Astrocyte (in vitro differentiated cells and primary cell): ENCODE measurements around the gene DNAH6. TPM values are rescaled to one million over a fixed set of nuclear protein-coding genes. Genes with fewer than 3 reads are reported as not detected.

Experiments
- DNase-seq: peaks from one replicate; pipeline ENCODE4 v3.0.0-alpha.2; 2010; ENCODE audit warnings: low read depth
- FAIRE-seq: peaks from 2 replicates; lab custom pipeline; 2011; peaks lifted over from hg19 to GRCh38; lab: Jason Lieb, UNC
- H2AFZ ChIP-seq: 2 replicates; pipeline ENCODE4 v1.6.0; 2012; ENCODE audit warnings: low read depth, low read length, inconsistent platforms
- H3K27ac ChIP-seq: 2 replicates; pipeline ENCODE4 v1.5.1; 2011; ENCODE audit warnings: low read depth, low read length, inconsistent platforms
- H3K27me3 ChIP-seq: 2 replicates; pipeline ENCODE4 v1.6.0; 2011; ENCODE audit warnings: low read length, inconsistent platforms; ENCODE audit not compliant: insufficient read depth
- H3K36me3 ChIP-seq: 2 replicates; pipeline ENCODE4 v1.5.1; 2011; ENCODE audit warnings: low read length, inconsistent platforms; ENCODE audit not compliant: insufficient read depth
- H3K4me1 ChIP-seq: 2 replicates; pipeline ENCODE4 v1.5.1; 2011; ENCODE audit warnings: low read length, inconsistent platforms; ENCODE audit not compliant: insufficient read depth
- H3K4me2 ChIP-seq: 2 replicates; pipeline ENCODE4 v1.6.0; 2012; ENCODE audit warnings: low read length, inconsistent platforms
- H3K4me3 ChIP-seq: 2 replicates; pipeline ENCODE4 v1.5.1; 2011; ENCODE audit warnings: low read depth, mild to moderate bottlenecking, low read length, inconsistent platforms; ENCODE audit not compliant: insufficient read depth
- H3K79me2 ChIP-seq: 2 replicates; pipeline ENCODE4 v1.6.0; 2012; ENCODE audit warnings: mild to moderate bottlenecking, low read length, inconsistent platforms; ENCODE audit not compliant: insufficient read depth
- H3K9ac ChIP-seq: 2 replicates; pipeline ENCODE4 v1.6.0; 2012; ENCODE audit warnings: mild to moderate bottlenecking, low read length, inconsistent platforms
- H3K9me3 ChIP-seq: 2 replicates; pipeline ENCODE4 v1.5.1; 2012; ENCODE audit warnings: low read depth, mild to moderate bottlenecking, low read length, inconsistent platforms; ENCODE audit not compliant: insufficient read depth
- H4K20me1 ChIP-seq: 2 replicates; pipeline ENCODE4 v1.6.0; 2012; ENCODE audit warnings: low read length, inconsistent platforms; ENCODE audit not compliant: insufficient read depth
- H3K27ac Mint-ChIP-seq: one replicate; pipeline ENCODE4 v1.8.0; 2021; ENCODE audit warnings: mild to moderate bottlenecking, mixed read lengths; ENCODE audit not compliant: unreplicated experiment
- H3K27me3 Mint-ChIP-seq: one replicate; pipeline ENCODE4 v1.8.0; 2021; ENCODE audit warnings: low read depth, mixed read lengths; ENCODE audit not compliant: unreplicated experiment
- H3K36me3 Mint-ChIP-seq: one replicate; pipeline ENCODE4 v1.8.0; 2021; ENCODE audit warnings: low read depth, mixed read lengths; ENCODE audit not compliant: unreplicated experiment
- H3K4me1 Mint-ChIP-seq: one replicate; pipeline ENCODE4 v1.8.0; 2021; ENCODE audit warnings: low read depth, mixed read lengths; ENCODE audit not compliant: unreplicated experiment
- H3K4me3 Mint-ChIP-seq: one replicate; pipeline ENCODE4 v1.8.0; 2021; ENCODE audit warnings: mild to moderate bottlenecking, moderate library complexity, mixed read lengths; ENCODE audit not compliant: unreplicated experiment
- H3K9me3 Mint-ChIP-seq: one replicate; pipeline ENCODE4 v1.8.0; 2021; ENCODE audit warnings: mild to moderate bottlenecking, mixed read lengths; ENCODE audit not compliant: unreplicated experiment
- CTCF ChIP-seq: IDR thresholded peaks from 2 replicates; pipeline ENCODE4 v1.5.1; 2011; ENCODE audit warnings: low read depth, mild to moderate bottlenecking, inconsistent platforms, low read length, moderate library complexity; ENCODE audit not compliant: insufficient read depth
- EZH2 ChIP-seq: IDR thresholded peaks from 2 replicates; pipeline ENCODE4 v1.6.1; 2012; ENCODE audit warnings: mild to moderate bottlenecking, low read length, inconsistent platforms; ENCODE audit not compliant: insufficient read depth
- total RNA-seq: library from RNA; stranded (reverse); gene quantifications from 2 replicates; pipeline ENCODE4 v1.2.1, GENCODE V29; 2021

DNAH6 gene
- total RNA-seq, 1 donor from 2014 or later, result 0.20 TPM

GRCh38 chr2:84725717-84726116 is 209.4 kb downstream of the DNAH6 start:
- Histone ChIP-seq H3K4me1 (no peaks in the 10 kb centered on the region), H3K79me2 (no peaks in the 10 kb centered on the region), H3K27me3 (no peaks in the 10 kb centered on the region), H3K9ac (no peak overlapping the region), H3K27ac (no peak overlapping the region), H3K36me3 (no peaks in the 10 kb centered on the region), H3K4me3 (no peak overlapping the region), H3K9me3 (no peaks in the 10 kb centered on the region), H4K20me1 (no peaks in the 10 kb centered on the region), H3K4me2 (no peak overlapping the region), H2AFZ (no peak overlapping the region)
- no peak overlapping the region for H3K27ac Mint-ChIP-seq
- DNase-seq, result no peak
- no peaks in the 10 kb centered on the region for H3K36me3 Mint-ChIP-seq
- H3K4me3 Mint-ChIP-seq, result no peak overlapping the region
- no peak for FAIRE-seq
- TF ChIP-seq EZH2 (no peak), CTCF (no peak)
- H3K9me3 Mint-ChIP-seq, result peaks cover under 1% of the 10 kb centered on the region
- no peaks in the 10 kb centered on the region for H3K4me1 Mint-ChIP-seq
- peaks cover 3% of the 10 kb centered on the region for H3K27me3 Mint-ChIP-seq

DNA sequence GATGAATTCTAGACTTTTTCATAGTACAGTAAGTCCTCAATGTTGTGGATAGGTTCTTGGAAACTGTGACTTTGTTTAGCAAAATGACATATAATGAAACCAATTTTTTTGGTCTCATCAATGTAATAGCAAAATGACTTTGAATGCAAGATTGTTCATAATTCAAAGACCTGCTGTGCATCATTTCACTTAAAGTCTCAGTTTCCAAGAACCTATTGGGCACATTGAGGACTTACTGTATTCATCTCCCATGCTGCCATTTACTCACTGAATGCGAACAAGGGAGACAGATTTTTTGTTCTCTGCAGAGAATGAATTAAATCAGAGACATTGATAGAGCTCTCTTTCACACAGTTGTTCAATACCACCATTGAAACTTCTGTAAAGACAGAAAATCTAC is 211.0 kb downstream of the DNAH6 start:
- H3K4me3 Mint-ChIP-seq, result no peak overlapping the region
- no peaks in the 10 kb centered on the region for H3K9me3 Mint-ChIP-seq
- TF ChIP-seq EZH2, result no peak
- TF ChIP-seq CTCF, result no peak
- Histone ChIP-seq H3K4me1 (no peaks in the 10 kb centered on the region), H2AFZ (no peak overlapping the region), H3K9me3 (no peaks in the 10 kb centered on the region), H3K27ac (no peak overlapping the region), H3K36me3 (no peaks in the 10 kb centered on the region), H4K20me1 (no peaks in the 10 kb centered on the region), H3K9ac (no peak overlapping the region), H3K4me3 (no peak overlapping the region), H3K4me2 (no peak overlapping the region), H3K27me3 (no peaks in the 10 kb centered on the region), H3K79me2 (no peaks in the 10 kb centered on the region)
- DNase-seq (no peak), FAIRE-seq (no peak)
- no peaks in the 10 kb centered on the region for H3K36me3 Mint-ChIP-seq
- H3K27me3 Mint-ChIP-seq, result peaks cover 3% of the 10 kb centered on the region
- no peak overlapping the region for H3K27ac Mint-ChIP-seq
- H3K4me1 Mint-ChIP-seq, result no peaks in the 10 kb centered on the region

GRCh38 chr2:84729224-84729623 is 212.9 kb downstream of the DNAH6 start:
- H3K4me3 Mint-ChIP-seq, result no peak overlapping the region
- H3K36me3 Mint-ChIP-seq, result no peaks in the 10 kb centered on the region
- TF ChIP-seq EZH2 (no peak), CTCF (no peak)
- H3K27me3 Mint-ChIP-seq, result peaks cover 3% of the 10 kb centered on the region
- H3K36me3 ChIP-seq, result no peaks in the 10 kb centered on the region
- FAIRE-seq, result no peak
- H3K4me1 ChIP-seq, result no peaks in the 10 kb centered on the region
- no peak overlapping the region for H2AFZ ChIP-seq
- H4K20me1 ChIP-seq, result no peaks in the 10 kb centered on the region
- DNase-seq, result no peak
- H3K4me2 ChIP-seq, result no peak overlapping the region
- H3K4me1 Mint-ChIP-seq, result no peaks in the 10 kb centered on the region
- no peaks in the 10 kb centered on the region for H3K27me3 ChIP-seq
- H3K9me3 Mint-ChIP-seq, result no peaks in the 10 kb centered on the region
- no peak overlapping the region for H3K9ac ChIP-seq
- no peaks in the 10 kb centered on the region for H3K79me2 ChIP-seq
- H3K4me3 ChIP-seq, result no peak overlapping the region
- H3K27ac Mint-ChIP-seq, result no peak overlapping the region
- H3K9me3 ChIP-seq, result no peaks in the 10 kb centered on the region
- no peak overlapping the region for H3K27ac ChIP-seq
